ENCODE data around the gene HYOU1.
"Not testable (repeated sequence)": the region's sequence is repeated elsewhere in the genome, so short reads cannot be mapped to it uniquely, and the experiment has no call there.

HYOU1 gene

GRCh38 chr11:119041821-119042514 lies 15.0 kb downstream of the HYOU1 start:
- no peak for DNase-seq

- DNase-seq: not testable (repeated sequence)
Measured at GRCh38 chr11:119039471-119039870, 17.5 kb downstream of the HYOU1 start.

- no peak for DNase-seq
Measured at GRCh38 chr11:119038884-119039283, 18.1 kb downstream of the HYOU1 start.

- no peak for DNase-seq
Measured at GRCh38 chr11:119034813-119035212, 22.2 kb downstream of the HYOU1 start.

GRCh38 chr11:119033421-119033820 lies 23.6 kb downstream of the HYOU1 start:
- not testable (repeated sequence) for DNase-seq

GRCh38 chr11:119031912-119032280 lies 25.1 kb downstream of the HYOU1 start:
- DNase-seq: no peak

- peak; percentile 96 for DNase-seq
Measured at GRCh38 chr11:119030329-119031047, 26.5 kb downstream of the HYOU1 start, which contains the start of gene SLC37A4. Gene SLC37A4, minus strand, starts transcription at chr11:119030877.

GRCh38 chr11:119030029-119030328 lies 27.0 kb downstream of the HYOU1 start:
- DNase-seq: no peak

GRCh38 chr11:119029340-119030028 lies 27.5 kb downstream of the HYOU1 start:
- no peak for DNase-seq

- DNase-seq: no peak
Measured at GRCh38 chr11:119029069-119029339, 28.0 kb downstream of the HYOU1 start.

GRCh38 chr11:119028346-119029068 lies 28.5 kb downstream of the HYOU1 start:
- DNase-seq: no peak

- no peak for DNase-seq
Measured at GRCh38 chr11:119027561-119028345, 29.3 kb downstream of the HYOU1 start.

GRCh38 chr11:119026970-119027369 lies 30.0 kb downstream of the HYOU1 start:
- DNase-seq: no peak

- no peak for DNase-seq
Measured at GRCh38 chr11:119025978-119026766, 30.8 kb downstream of the HYOU1 start.

GRCh38 chr11:119025541-119025940 lies 31.5 kb downstream of the HYOU1 start:
- no peak for DNase-seq

- no peak for DNase-seq
Measured at GRCh38 chr11:119025099-119025473, 31.9 kb downstream of the HYOU1 start.

- DNase-seq: no peak
Measured at GRCh38 chr11:119024430-119025098, 32.4 kb downstream of the HYOU1 start.

GRCh38 chr11:119023741-119024140 lies 33.3 kb downstream of the HYOU1 start:
- DNase-seq: peak; percentile 16

- DNase-seq: no peak
Measured at GRCh38 chr11:119021631-119022030, 35.4 kb downstream of the HYOU1 start.

- DNase-seq: no peak
Measured at GRCh38 chr11:119019996-119020395, 37.0 kb downstream of the HYOU1 start.

All from fibroblast of skin of right quadriceps (primary cell).